Measurements from ENCODE around the gene GXYLT2.

The GXYLT2 gene

DNA sequence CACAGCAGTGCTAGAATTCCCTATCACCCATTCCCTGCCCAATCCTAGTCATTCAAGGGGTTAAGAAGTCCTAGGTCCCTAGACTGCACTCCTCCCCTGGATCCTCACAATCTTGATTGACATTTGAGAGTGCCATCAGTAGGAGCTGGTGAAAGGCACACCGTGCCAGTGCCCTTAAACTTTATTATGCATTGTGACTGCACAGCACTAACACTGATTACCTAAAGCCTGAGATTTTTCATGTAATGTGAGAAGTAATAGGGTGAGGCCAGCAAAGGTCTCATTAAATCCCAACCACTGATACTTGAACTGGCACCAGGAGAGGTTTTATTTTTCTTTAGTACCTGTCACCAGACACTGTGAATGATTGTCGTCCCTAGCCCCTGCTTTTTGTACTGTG lies 16.3 kb downstream of the GXYLT2 start:
- no peak overlapping the region for H3K27ac ChIP-seq
- no peak for TF ChIP-seq ZFX (IDR thresholded peaks at IDR 0.05)
- TF ChIP-seq, protein P1, sequence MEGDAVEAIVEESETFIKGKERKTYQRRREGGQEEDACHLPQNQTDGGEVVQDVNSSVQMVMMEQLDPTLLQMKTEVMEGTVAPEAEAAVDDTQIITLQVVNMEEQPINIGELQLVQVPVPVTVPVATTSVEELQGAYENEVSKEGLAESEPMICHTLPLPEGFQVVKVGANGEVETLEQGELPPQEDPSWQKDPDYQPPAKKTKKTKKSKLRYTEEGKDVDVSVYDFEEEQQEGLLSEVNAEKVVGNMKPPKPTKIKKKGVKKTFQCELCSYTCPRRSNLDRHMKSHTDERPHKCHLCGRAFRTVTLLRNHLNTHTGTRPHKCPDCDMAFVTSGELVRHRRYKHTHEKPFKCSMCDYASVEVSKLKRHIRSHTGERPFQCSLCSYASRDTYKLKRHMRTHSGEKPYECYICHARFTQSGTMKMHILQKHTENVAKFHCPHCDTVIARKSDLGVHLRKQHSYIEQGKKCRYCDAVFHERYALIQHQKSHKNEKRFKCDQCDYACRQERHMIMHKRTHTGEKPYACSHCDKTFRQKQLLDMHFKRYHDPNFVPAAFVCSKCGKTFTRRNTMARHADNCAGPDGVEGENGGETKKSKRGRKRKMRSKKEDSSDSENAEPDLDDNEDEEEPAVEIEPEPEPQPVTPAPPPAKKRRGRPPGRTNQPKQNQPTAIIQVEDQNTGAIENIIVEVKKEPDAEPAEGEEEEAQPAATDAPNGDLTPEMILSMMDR (conservative IDR thresholded peaks at IDR 0.05), result no peak

DNA sequence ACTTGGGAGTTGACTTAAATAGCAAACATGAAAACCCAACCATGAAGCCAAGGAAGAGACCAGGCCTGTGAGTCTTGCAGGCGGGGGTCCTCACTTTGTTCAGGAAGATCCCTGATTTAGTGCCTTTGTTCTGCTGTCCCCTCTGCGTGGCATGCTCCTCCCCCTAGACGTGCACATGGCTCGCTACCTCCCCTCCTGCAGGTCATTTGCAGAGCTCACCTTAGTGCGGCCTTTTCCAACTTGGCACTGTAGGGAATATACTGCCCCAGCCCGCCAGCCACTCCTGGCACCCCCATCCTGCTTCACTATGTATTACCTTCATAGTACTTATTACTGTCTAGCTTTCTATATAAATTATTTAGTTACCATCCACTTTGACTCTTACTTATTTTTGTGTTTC lies 18.3 kb downstream of the GXYLT2 start:
- TF ChIP-seq, protein P1 (conservative IDR thresholded peaks at IDR 0.05), result no peak
- no peak for TF ChIP-seq ZFX (IDR thresholded peaks at IDR 0.05)
- H3K27ac ChIP-seq, result no peak overlapping the region

DNA sequence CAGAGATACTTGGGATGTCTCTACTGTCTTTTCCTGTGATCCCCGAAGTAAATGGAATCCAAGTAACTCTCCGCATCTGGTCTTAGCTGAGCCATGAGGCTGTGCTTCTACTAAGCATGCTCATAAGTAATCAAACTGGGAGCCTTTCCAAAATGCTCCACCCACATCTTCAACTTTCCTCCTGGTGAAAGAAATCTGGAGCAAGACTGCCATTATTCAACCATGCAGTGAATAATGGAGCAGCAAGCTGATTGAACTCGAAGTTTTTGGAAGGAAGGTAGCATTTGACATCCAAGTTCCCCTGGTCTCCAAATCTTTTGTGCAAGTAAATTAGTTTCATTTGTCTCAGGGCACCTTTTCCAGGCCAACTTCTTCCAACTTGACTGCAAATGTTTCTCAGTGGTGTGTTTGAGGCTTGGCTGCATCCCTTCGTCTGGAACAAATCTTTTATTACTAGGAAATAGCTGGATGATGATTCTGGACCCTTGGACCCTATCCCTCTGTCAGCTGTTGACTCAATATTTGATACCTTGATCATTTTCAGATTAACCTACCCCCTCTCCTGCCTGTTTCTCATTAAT lies 19.4 kb downstream of the GXYLT2 start:
- TF ChIP-seq, protein P1 (conservative IDR thresholded peaks at IDR 0.05), result no peak
- no peak for TF ChIP-seq ZFX (IDR thresholded peaks at IDR 0.05)
- no peak overlapping the region for H3K27ac ChIP-seq

DNA sequence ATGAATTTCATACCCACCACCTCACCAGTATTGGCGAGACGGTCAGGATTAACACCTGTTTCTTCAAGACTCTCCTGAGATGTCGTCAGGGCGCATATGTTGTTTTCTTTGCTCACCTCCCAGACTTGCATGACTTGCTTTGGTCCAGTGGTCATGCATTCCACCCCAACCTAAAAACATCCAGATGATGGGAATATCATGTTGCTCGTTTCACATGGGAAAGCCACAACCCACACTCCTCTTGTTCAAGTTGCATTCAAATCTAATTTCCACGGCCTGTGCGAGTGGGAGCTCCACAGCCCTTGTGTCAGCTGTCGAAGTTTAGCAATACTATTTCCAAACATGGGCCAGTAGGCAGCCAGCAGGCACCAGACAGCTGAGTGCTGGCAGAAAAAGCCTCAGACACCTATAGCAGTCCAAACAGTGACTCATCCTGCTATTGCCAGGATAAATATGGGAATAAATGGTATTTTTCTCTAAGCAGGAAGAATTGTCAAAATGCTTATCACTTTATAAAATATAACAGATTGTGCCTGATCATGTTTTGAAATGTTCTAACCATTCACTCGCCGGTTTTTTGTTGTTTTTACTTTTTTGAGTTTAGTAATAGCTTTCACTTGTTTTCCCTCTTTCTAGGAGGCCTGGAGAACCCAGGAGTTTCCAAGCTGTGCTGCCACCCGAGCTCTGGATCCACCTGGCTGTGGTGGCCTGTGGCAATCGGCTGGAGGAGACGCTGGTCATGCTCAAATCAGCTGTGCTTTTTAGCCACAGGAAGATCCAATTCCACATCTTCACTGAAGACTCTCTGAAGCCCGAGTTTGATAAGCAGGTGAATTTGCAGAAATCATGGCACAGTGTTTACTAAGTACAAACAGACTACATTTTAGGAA lies 20.1 kb downstream of the GXYLT2 start:
- H3K27ac ChIP-seq, result no peak overlapping the region
- TF ChIP-seq, protein P1 (conservative IDR thresholded peaks at IDR 0.05), result no peak
- TF ChIP-seq ZFX (IDR thresholded peaks at IDR 0.05), result no peak

DNA sequence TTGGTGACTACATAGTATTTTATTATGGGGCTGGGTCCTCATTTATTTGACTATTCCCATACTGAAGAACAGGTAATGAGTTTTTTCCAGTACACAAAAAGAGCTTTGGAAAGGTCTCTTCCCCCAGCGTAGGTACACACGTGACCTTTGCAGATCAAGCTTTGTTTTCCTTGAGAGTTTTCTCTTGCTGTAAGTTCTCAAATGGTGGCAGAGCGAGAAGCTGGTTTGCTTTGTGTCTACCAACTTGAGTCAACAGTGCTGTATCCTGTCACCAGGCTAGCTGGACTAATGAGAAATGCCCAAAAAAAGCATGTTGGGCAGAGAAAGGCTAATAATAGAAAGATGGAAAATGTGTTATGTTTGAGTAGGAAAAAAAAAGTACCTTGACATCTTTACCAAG lies 21.7 kb downstream of the GXYLT2 start:
- no peak overlapping the region for H3K27ac ChIP-seq
- no peak for TF ChIP-seq ZFX (IDR thresholded peaks at IDR 0.05)
- TF ChIP-seq, protein P1 (conservative IDR thresholded peaks at IDR 0.05), result no peak

DNA sequence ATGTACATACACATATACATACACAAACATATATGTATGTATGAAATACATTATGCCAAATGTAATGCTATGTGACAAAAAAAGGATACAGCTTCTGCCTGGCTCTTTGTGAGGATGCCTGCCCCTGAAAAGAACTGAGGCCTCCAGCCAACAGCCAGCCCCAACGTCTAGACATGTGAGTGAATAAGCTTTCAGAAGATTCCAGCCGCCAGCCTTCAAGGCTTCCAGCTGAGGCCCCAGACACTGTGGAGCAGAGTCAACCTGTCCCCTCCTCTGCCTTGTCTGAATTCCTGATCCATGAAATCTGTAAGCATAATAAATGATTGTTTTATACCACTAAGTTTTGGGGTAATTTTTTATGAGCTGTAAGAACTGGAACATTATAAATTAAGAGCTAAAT lies 24.7 kb downstream of the GXYLT2 start:
- H3K27ac ChIP-seq, result no peak overlapping the region
- TF ChIP-seq, protein P1 (conservative IDR thresholded peaks at IDR 0.05), result no peak
- no peak for TF ChIP-seq ZFX (IDR thresholded peaks at IDR 0.05)

DNA sequence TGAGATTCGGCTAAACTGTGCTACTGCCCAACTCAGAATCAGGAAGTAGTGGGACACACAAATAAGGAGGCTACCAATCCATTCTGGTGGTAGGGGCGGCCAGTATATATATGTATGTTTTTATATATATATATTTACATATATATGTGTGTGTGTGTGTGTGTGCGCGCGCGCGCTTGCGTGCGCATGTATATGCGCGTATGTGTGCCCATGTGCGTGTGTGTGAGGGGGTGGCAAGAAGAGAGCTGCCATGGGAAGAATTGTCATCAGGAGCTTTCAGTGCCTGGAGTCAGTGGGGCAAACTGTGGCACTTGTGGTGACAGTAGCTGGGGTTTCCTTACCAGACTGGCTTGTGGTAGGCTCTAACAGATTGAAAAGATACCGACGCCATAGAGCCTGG lies 26.5 kb downstream of the GXYLT2 start:
- TF ChIP-seq, protein P1 (conservative IDR thresholded peaks at IDR 0.05), result no peak
- TF ChIP-seq ZFX (IDR thresholded peaks at IDR 0.05), result no peak
- no peak overlapping the region for H3K27ac ChIP-seq
